ENCODE data around the gene DDX53. TPM values are rescaled to one million over a fixed set of nuclear protein-coding genes. Genes with fewer than 3 reads are reported as not detected.

Gene DDX53
- total and polyA plus RNA-seq, 9 of the 15 experiments (the other 6 are each of a cell fraction or from before 2014, with no cell fraction given) = 0.25 to 3.3 (median 2.4) TPM

- POLR2A ChIA-PET = no interaction called here
Observed at GRCh38 chrX:23046443-23046842, 46.7 kb downstream of the DDX53 start.

GRCh38 chrX:23048806-23049573 lies 49.2 kb downstream of the DDX53 start:
- H3K4me1 ChIP-seq (replicated peaks in 1 of 2; ENCODE audit: control insufficient read depth in 2 of 2, insufficient read depth in 2 of 2, low read length in 2 of 2) = no peaks in the 10 kb centered on the region
- in situ Hi-C loops (cut with MboI) = no loop called here
- no peaks in the 10 kb centered on the region for H3K9me1 ChIP-seq (ENCODE audit: control insufficient read depth, insufficient read depth, low read length)
- H3K79me2 ChIP-seq (ENCODE audit: control insufficient read depth, insufficient read depth, low read length) = no peaks in the 10 kb centered on the region
- no peak overlapping the region for H3K27ac ChIP-seq (ENCODE audit: extremely low read depth, low read depth, low read length)
- no peak overlapping the region for H2AFZ ChIP-seq (ENCODE audit: low read depth, low read length)
- no peak for ATAC-seq
- ChIA-PET CTCF (ENCODE audit: low intra/inter-chr PET ratio) (no interaction called here), POLR2A (no interaction called here)
- no peak overlapping the region for H3K4me2 ChIP-seq (ENCODE audit: insufficient read depth, low read length)
- no peak overlapping the region for H3K4me3 ChIP-seq
- no peak overlapping the region for H3K9ac ChIP-seq (ENCODE audit: insufficient read depth in 1 of 2, low read depth in 2 of 2, low read length in 2 of 2)
- H4K20me1 ChIP-seq (replicated peaks; ENCODE audit: control insufficient read depth, insufficient read depth, low read length) = no peaks in the 10 kb centered on the region
- no peaks in the 10 kb centered on the region for H3K27me3 ChIP-seq (ENCODE audit: control insufficient read depth in 2 of 2, insufficient read depth in 2 of 2, low read length in 2 of 2)
- FAIRE-seq = no peak
- H3K36me3 ChIP-seq (ENCODE audit: control insufficient read depth, insufficient read depth, low read length) = no peaks in the 10 kb centered on the region
- WGBS (ENCODE audit: insufficient coverage, low coverage, missing lambda C conversion rate) = 3% methylated on average over 2 of the region's 2 CpGs
- no peak for DNase-seq (ENCODE audit: extremely low read depth in 1 of 4, low spot score in 3 of 4)
- no peaks in the 10 kb centered on the region for H3K9me3 ChIP-seq (replicated peaks; ENCODE audit: control insufficient read depth, insufficient read depth, low read depth, low read length)
- intact Hi-C loops (cut with micrococcal nuclease) = loop anchor here (1.0 kb wide), 1 partner anchor 7 kb away; no protein-coding TSS in a partner anchor
- no TSS peak for BruUV-seq (replicated peaks)
- TF ChIP-seq CCAR2 (IDR thresholded peaks at IDR 0.05; ENCODE audit: low read depth, low read length) (no peak), UBTF (IDR thresholded peaks at IDR 0.05; ENCODE audit: borderline replicate concordance in 1 of 2, low read depth in 2 of 2, low read length in 2 of 2) (no peak), EZH2 (IDR thresholded peaks at IDR 0.05; ENCODE audit: borderline replicate concordance, low read depth, low read length) (no peak), PATZ1 (CRISPR knock-in tag; IDR thresholded peaks at IDR 0.05; ENCODE audit: borderline replicate concordance) (no peak), CREBBP (IDR thresholded peaks at IDR 0.05; ENCODE audit: low read depth, low read length) (no peak), U2AF2 (optimal IDR thresholded peaks at IDR 0.05; ENCODE audit: low read depth, low read length) (no peak), THAP7 (CRISPR knock-in tag; IDR thresholded peaks at IDR 0.05) (no peak), XRCC4 (IDR thresholded peaks at IDR 0.05; ENCODE audit: extremely low read depth, insufficient read depth, insufficient read length) (no peak)

More at GRCh38 chrX:23046443-23046842, 46.7 kb downstream of the DDX53 start:
- no TSS peak for BruUV-seq (replicated peaks)
- H3K9me3 ChIP-seq (replicated peaks; ENCODE audit: control insufficient read depth, insufficient read depth, low read depth, low read length) = no peaks in the 10 kb centered on the region
- in situ Hi-C loops (cut with MboI) (no loop called here), intact Hi-C loops (cut with micrococcal nuclease) (no loop called here)
- no peak for TF ChIP-seq RFX1 (IDR thresholded peaks at IDR 0.05)
- TF ChIP-seq SIN3A (IDR thresholded peaks at IDR 0.05; ENCODE audit: borderline replicate concordance in 2 of 2, control insufficient read depth in 1 of 2, low read depth in 2 of 2, low read length in 2 of 2) = no peak
- ATAC-seq (no peak), DNase-seq (ENCODE audit: extremely low read depth in 1 of 4, low spot score in 3 of 4) (no peak), FAIRE-seq (no peak)
- no peaks in the 10 kb centered on the region for H3K36me3 ChIP-seq (ENCODE audit: control insufficient read depth, insufficient read depth, low read length)
- H3K9ac ChIP-seq (ENCODE audit: insufficient read depth in 1 of 2, low read depth in 2 of 2, low read length in 2 of 2) = no peak overlapping the region
- no peaks in the 10 kb centered on the region for H3K79me2 ChIP-seq (ENCODE audit: control insufficient read depth, insufficient read depth, low read length)
- H2AFZ ChIP-seq (ENCODE audit: low read depth, low read length) = no peak overlapping the region
- H3K27ac ChIP-seq (ENCODE audit: extremely low read depth, low read depth, low read length) = no peak overlapping the region
- no peaks in the 10 kb centered on the region for H3K4me1 ChIP-seq (replicated peaks in 1 of 2; ENCODE audit: control insufficient read depth in 2 of 2, insufficient read depth in 2 of 2, low read length in 2 of 2)
- WGBS (ENCODE audit: insufficient coverage, low coverage, missing lambda C conversion rate) = 5% methylated on average over 2 of the region's 2 CpGs
- H3K4me2 ChIP-seq (ENCODE audit: insufficient read depth, low read length) = no peak overlapping the region
- H3K9me1 ChIP-seq (ENCODE audit: control insufficient read depth, insufficient read depth, low read length) = no peaks in the 10 kb centered on the region
- no peak overlapping the region for H3K4me3 ChIP-seq
- no peaks in the 10 kb centered on the region for H4K20me1 ChIP-seq (replicated peaks; ENCODE audit: control insufficient read depth, insufficient read depth, low read length)
- CTCF ChIA-PET (ENCODE audit: low intra/inter-chr PET ratio) = no interaction called here
- H3K27me3 ChIP-seq (ENCODE audit: control insufficient read depth in 2 of 2, insufficient read depth in 2 of 2, low read length in 2 of 2) = no peaks in the 10 kb centered on the region
